ENCODE measurements around the gene UROC1. TPM values are rescaled to one million over a fixed set of nuclear protein-coding genes. Genes with fewer than 3 reads are reported as not detected.

Gene UROC1
- total and polyA plus RNA-seq, 9 of the 15 experiments (the other 6 are each of a cell fraction or from before 2014, with no cell fraction given): not detected

GRCh38 chr3:126550488-126551051 lies 33.0 kb upstream of the UROC1 start (continued):
- TF ChIP-seq HNRNPLL (IDR thresholded peaks at IDR 0.05; ENCODE audit: low read depth, low read length, poor library complexity, severe bottlenecking): no peak
- no peak for TF ChIP-seq ZNF408 (CRISPR knock-in tag; IDR thresholded peaks at IDR 0.05; ENCODE audit: low read depth)
- TF ChIP-seq E2F1 (CRISPR knock-in tag; IDR thresholded peaks at IDR 0.05): no peak

- POLR2A ChIA-PET: interaction anchor here (0.6 kb wide), 1 partner anchor 45 kb away, joined by 3 read pairs; no protein-coding TSS in a partner anchor
- peaks cover 4% of the 10 kb centered on the region; the same call in 1 of the 2 replicates for H4K20me1 ChIP-seq (replicated peaks; ENCODE audit: control insufficient read depth, insufficient read depth, low read length)
- no peak overlapping the region for H2AFZ ChIP-seq (ENCODE audit: low read depth, low read length)
- intact Hi-C loops (cut with micrococcal nuclease) (no loop called here), in situ Hi-C loops (cut with MboI) (no loop called here)
- FAIRE-seq: no peak
- H3K4me2 ChIP-seq (ENCODE audit: insufficient read depth, low read length): no peak overlapping the region
- DNase-seq (ENCODE audit: extremely low read depth in 1 of 4, low spot score in 3 of 4): no peak
- H3K4me3 ChIP-seq: no peak overlapping the region
- 1% methylated on average over 10 of the region's 12 CpGs for WGBS (ENCODE audit: insufficient coverage, low coverage, missing lambda C conversion rate)
- H3K4me1 ChIP-seq (replicated peaks in 1 of 2; ENCODE audit: control insufficient read depth in 2 of 2, insufficient read depth in 2 of 2, low read length in 2 of 2): no peaks in the 10 kb centered on the region
- H3K79me2 ChIP-seq (ENCODE audit: control insufficient read depth, insufficient read depth, low read length): no peaks in the 10 kb centered on the region
- BruUV-seq (replicated peaks): no TSS peak
- H3K36me3 ChIP-seq (ENCODE audit: control insufficient read depth, insufficient read depth, low read length): no peaks in the 10 kb centered on the region
- peaks cover 2 to 58% of the 10 kb centered on the region in 2 experiments; a peak in 3 of 5 replicates for H3K27me3 ChIP-seq (ENCODE audit: control insufficient read depth in 2 of 2, insufficient read depth in 2 of 2, low read length in 2 of 2)
- no peak overlapping the region for H3K9ac ChIP-seq (ENCODE audit: insufficient read depth in 1 of 2, low read depth in 2 of 2, low read length in 2 of 2)
- H3K27ac ChIP-seq (ENCODE audit: extremely low read depth, low read depth, low read length): no peak overlapping the region
- CTCF ChIA-PET (ENCODE audit: low intra/inter-chr PET ratio): no interaction called here
- H3K9me3 ChIP-seq (replicated peaks; ENCODE audit: control insufficient read depth, insufficient read depth, low read depth, low read length): no peaks in the 10 kb centered on the region
- no peaks in the 10 kb centered on the region for H3K9me1 ChIP-seq (ENCODE audit: control insufficient read depth, insufficient read depth, low read length)
- ATAC-seq: no peak
- no peak for TF ChIP-seq MCM5 (IDR thresholded peaks at IDR 0.05; ENCODE audit: low read depth)
- no peak for TF ChIP-seq SMARCE1 (IDR thresholded peaks at IDR 0.05)
- TF ChIP-seq STAG1 (CRISPR knock-in tag; IDR thresholded peaks at IDR 0.05; ENCODE audit: borderline replicate concordance): no peak
- no peak for TF ChIP-seq ETS1 (conservative IDR thresholded peaks at IDR 0.05; ENCODE audit: control insufficient read depth, low read depth, low read length)
- TF ChIP-seq HOMEZ (CRISPR knock-in tag; IDR thresholded peaks at IDR 0.05): no peak
- TF ChIP-seq ARID1B (IDR thresholded peaks at IDR 0.05): no peak
- no peak for TF ChIP-seq TAF1 (IDR thresholded peaks at IDR 0.05; ENCODE audit: control insufficient read depth, extremely low read depth, insufficient read depth, low read length, severe bottlenecking)
- TF ChIP-seq ZNF398 (CRISPR knock-in tag; IDR thresholded peaks at IDR 0.05): no peak
- no peak for TF ChIP-seq NR2C2 (CRISPR knock-in tag; IDR thresholded peaks at IDR 0.05)
- TF ChIP-seq NR2C2 (tag; IDR thresholded peaks at IDR 0.05): no peak
- TF ChIP-seq GABPA (tag; conservative IDR thresholded peaks at IDR 0.05; ENCODE audit: low read depth): no peak
These were observed 32.4 kb upstream of the UROC1 start for GRCh38 chr3:126549861-126550487.
